NCI-H2081 treated with DMSO at 0.1 percent for 48 hours (cell line): Measurements from ENCODE around the gene ATP5MC3.
"Not testable (repeated sequence)": the region's sequence is repeated elsewhere in the genome, so short reads cannot be mapped to it uniquely, and the experiment has no call there.

Source experiments
- DNase-seq: peaks from one replicate; lab custom pipeline; 2025; lab: John Stamatoyannopoulos, UW

The ATP5MC3 gene

GRCh38 chr2:175181104-175181876, at the start of gene ATP5MC3:
Gene ATP5MC3, minus strand, starts transcription at chr2:175181710. Its CDS starts 317 bp downstream, at chr2:175181393.
- DNase-seq: peak; percentile 81

DNA sequence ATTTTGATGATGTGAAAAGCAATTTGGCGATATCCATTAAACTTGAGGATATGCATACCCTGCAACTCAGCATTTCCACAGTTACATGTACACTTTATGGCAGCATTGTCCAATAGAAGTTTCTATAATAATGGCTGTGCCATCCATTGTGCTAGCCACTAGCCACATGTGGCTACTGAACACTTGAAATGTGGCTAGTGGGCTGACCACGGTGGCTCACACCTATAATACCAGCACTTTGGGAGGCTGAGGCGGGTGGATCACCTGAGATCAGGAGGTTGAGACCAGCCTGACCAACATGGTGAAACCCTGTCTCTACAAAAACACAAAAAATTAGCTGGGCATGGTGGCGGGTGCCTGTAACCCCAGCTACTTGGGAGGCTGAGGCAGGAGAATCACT, 47.1 kb upstream of the ATP5MC3 start:
- not testable (repeated sequence) for DNase-seq

GRCh38 chr2:175228179-175228578, 46.7 kb upstream of the ATP5MC3 start:
- DNase-seq: no peak

DNA sequence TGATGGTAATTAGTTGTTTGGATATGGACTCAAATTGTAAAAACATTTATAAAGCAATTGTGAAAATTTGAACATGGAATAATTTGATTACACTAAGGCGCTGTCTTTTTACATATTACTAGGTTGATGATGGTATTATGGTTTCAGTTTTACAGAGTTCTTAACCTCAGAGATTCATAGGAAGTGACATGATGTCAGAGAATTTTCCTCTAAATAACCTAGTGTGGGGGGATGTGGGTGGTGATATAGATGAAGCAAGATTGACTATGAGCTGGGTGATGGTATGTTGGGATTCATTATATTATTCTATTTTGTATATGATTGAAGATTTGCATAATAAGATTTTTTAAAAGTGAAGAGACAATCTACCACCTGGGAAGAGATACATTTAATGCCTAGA, 45.9 kb upstream of the ATP5MC3 start:
- no peak for DNase-seq

GRCh38 chr2:175220075-175220474, 38.6 kb upstream of the ATP5MC3 start:
- DNase-seq: no peak

- no peak for DNase-seq
These were observed 37.0 kb upstream of the ATP5MC3 start for GRCh38 chr2:175218551-175218950.

DNA sequence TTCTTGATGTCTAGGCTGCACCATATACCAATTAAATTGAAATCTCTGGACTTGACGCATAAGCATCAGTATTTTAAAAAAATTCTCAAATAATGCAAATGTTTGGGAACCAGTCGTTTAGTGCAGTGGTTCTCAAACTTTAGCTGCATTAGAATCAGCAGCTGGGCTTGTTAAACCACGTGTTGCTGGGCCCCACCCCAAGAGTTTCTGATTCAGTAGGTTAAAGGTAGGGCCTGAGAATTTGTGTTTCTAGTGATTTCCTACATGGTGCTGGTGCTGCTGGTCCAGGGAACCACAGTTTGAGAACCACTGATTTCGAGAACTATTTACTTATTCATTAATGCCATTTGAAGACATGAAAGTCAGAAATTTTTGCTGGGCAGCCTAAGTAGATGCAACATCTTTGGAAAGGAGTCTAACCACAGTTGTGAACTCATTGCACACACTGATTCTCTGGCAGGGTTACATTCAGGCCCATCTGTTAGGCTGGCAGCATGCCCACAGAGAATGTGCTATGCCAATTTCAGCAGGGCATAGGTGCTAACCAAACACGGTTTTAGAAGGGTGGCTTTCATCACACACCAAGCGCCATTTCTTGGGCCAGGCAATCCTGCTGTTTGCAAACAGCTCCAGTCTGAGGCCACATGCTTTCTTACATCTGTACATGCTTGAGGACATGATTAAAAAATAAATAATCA, 26.4 kb upstream of the ATP5MC3 start:
- peak; percentile 91 for DNase-seq

DNA sequence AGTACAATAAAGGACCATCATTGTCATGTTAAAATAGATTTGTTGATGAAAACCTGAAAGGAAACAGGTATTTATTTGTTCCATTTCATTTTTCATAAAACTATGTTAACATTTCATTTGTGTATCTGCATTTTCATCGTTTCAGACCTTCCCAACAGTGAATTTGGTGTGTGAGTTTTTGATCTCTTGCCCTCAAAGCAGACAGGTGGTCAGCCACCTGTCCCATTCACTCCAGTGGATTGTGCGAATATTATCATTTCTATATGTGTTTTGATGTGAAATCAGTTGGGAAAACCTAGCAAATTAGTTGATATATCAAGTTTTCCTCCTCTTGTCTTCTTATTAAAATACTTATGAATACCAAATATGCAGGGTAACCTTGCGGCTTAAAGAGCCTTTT, 25.4 kb upstream of the ATP5MC3 start:
- no peak for DNase-seq

DNA sequence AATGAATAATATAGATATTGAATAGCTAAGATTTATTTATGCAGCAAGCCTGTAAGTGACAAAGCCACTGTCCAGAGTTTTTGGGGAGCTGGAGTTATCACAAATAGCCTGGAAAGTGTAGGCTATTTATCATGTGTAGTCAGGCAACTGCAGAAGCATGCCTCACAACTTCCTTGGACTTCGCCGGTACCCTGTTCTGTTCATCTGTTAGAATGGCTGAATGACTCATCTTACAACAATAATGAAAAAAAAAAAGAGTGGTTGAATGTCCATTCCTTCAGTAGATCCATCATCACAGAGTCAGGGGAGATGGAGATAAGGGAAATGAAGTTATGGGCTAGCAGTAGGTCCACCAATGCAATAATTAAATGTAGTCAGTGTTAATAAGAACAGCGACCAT, 24.0 kb upstream of the ATP5MC3 start:
- no peak for DNase-seq

- DNase-seq: peak; percentile 53
These were observed 22.3 kb upstream of the ATP5MC3 start for GRCh38 chr2:175203621-175204496.

- no peak for DNase-seq
These were observed 13.5 kb upstream of the ATP5MC3 start for GRCh38 chr2:175195012-175195411.

- no peak for DNase-seq
These were observed 7.3 kb upstream of the ATP5MC3 start for GRCh38 chr2:175188761-175189160.

DNA sequence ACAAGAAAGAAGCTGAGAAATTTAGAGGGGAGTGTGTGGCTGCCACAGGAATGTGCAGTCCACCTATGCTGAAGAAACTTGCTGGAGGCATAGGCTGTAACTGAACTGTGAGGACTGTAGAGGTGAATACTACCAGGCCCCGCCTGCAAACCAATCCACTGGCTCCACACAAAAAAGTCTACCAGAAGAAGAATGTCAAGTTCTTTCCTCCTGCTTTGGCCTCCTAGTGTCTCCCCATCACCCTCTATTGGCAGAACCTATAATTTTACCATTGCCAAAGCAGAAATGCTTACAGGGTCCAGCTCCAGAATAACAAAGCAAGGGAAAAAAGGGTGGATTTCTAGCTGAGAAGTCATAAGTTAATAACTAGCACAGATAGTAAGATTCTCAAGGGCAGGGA, 5.9 kb upstream of the ATP5MC3 start:
- DNase-seq: no peak

- no peak for DNase-seq
These were observed 2.2 kb upstream of the ATP5MC3 start for GRCh38 chr2:175183674-175184073.

GRCh38 chr2:175181877-175182308, 383 bp upstream of the ATP5MC3 start:
- no peak for DNase-seq

DNA sequence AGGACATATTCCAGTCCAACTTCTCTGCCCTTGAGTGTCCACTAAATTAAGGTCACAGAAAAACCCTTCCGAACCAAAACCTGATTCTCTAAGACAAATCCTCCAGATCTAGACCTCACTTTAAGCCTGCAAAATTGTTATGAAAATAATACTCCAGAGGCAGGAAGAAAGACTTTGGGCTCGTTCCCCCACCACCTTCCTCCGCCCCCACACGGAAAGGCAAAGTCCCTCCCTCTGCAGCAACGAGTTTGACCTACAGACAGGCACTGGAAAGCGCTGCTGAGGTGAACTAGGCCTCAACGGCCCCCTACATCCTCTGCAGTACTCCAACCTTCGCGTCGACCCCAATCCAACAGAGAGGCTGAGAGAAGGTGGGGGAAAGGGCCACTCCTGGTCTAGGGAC, 808 bp downstream of the ATP5MC3 start:
- no peak for DNase-seq

DNA sequence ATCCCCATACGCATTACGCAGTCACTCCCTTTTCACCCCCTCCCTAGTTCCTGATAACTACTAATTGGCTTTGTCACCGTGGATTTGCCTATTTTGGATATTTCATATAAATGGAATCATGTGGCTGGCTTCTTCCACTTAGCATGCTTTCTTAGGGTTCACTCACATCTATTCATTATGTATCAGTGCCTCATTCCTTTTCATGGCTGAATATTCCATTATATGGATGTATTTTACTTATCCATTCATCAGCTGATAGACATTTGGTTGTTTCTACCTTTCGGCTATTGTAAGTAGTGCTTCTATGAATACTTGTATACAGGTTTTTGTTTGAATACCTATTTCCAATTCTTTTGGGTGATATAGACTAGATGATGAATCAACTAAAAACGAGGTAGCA, 4.9 kb downstream of the ATP5MC3 start:
- DNase-seq: no peak

GRCh38 chr2:175175896-175176295, 5.6 kb downstream of the ATP5MC3 start:
- DNase-seq: no peak

DNA sequence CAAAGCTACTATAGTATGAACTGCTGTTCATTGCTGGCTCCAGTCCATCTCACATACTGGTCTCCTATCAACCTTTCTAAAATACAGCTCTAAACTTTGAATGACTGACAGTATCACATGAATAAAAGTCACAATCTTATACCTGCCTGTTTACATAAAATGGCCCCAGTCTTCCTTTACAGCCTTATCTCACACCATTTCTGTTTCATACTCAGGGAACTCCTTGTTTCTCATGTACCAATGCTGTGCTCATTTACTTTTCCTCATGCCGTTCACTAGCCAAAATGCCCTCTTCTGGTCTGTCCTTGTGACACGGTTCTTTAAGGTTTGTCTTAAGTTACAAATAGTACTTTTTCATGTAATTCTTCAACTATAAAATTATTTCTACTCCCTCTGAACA, 6.2 kb downstream of the ATP5MC3 start:
- DNase-seq: no peak

DNA sequence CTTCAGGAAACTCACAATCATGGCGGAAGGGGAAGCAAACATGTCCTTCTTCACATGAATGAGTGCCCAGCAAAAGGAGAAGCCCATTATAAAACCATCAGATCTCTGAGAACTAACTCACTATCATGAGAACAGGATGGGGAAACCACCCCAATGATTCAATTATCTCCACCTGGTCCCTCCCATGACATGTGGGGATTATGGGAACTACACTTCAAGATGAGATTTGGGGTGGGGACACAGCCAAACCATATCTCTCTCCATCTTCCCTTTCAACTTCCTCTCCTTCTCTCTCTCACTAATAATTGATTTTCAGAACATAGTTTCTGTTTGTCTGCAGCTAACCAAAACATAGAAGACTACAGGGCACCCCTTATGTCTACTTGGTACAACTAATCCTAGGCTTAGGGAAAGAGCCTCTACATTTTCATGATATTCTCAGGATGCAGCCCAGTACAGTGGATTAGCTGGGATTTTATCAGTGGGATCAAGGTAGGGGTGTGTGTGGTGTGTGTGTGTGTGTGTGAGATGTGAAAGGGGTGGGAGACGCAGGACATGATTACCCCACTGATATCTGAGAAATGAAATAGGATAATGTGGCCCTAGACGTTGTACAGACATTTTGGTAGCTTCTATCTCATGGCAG, 10.7 kb downstream of the ATP5MC3 start:
- DNase-seq: no peak

DNA sequence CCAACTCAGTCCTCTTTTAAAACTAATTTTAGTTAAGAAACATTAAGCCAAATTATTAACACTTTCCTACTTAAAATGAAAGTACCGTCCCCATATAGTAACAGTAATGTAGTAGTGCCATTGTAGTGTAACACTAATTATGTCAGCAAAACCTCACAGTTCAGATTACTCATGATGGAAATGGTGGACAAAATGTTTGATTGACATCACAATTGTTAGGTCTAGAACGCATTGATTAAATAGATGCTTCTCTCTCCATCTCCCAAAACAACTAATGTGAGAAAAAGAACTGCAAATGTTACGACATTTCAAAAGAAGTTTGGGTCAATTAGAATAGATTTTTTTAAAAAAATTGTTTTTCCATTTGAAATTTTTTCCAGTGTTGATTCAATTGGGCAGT, 12.3 kb downstream of the ATP5MC3 start:
- no peak for DNase-seq

GRCh38 chr2:175168564-175168945, 13.0 kb downstream of the ATP5MC3 start:
- no peak for DNase-seq
